A549 (cell line): ENCODE results near the gene PDCD10.

Experiments used
- BHLHE40 ChIP-seq: IDR thresholded peaks from 2 replicates; pipeline ENCODE4 v1.6.1; 2012; ENCODE audit warnings: low read depth, low read length, inconsistent platforms
- CTCF ChIP-seq: fragments of >200 bp; sonication (Bioruptor Twin); formaldehyde crosslinking; IDR thresholded peaks from 3 replicates; pipeline ENCODE4 v1.5.1; 2016
- HDAC2 ChIP-seq: fragments of 200-600 bp; sonication (generic); IDR thresholded peaks from 2 replicates; pipeline ENCODE4 v1.6.1; 2016
- HOXA7 ChIP-seq: fragments of 250-450 bp; sonication (Bioruptor Pico); IDR thresholded peaks from 2 replicates; pipeline ENCODE4 v1.5.0; 2020; ENCODE audit warnings: mild to moderate bottlenecking, moderate library complexity
- PHF8 ChIP-seq: fragments of 200-600 bp; sonication (generic); IDR thresholded peaks from 2 replicates; pipeline ENCODE4 v1.6.1; 2016; ENCODE audit warnings: low read depth, mild to moderate bottlenecking, antibody characterized with exemption, moderate library complexity, borderline replicate concordance
- RAD21 ChIP-seq, 2 experiments: fragments of >200 bp in 1 of 2; sonication (Bioruptor Twin) in 1 of 2; formaldehyde crosslinking in 1 of 2; IDR thresholded peaks in 1 of 2; conservative IDR thresholded peaks in 1 of 2; 2 replicates in 1 of 2; 3 replicates in 1 of 2; pipeline ENCODE4 v1.6.1; 2012 to 2018; ENCODE audit warnings: inconsistent platforms in 1 of 2

- TF ChIP-seq CTCF (no peak), BHLHE40 (no peak), HOXA7 (CRISPR knock-in tag) (no peak), HDAC2 (no peak), PHF8 (no peak), RAD21 (conservative IDR thresholded peaks at IDR 0.05 in 1 of 2, IDR thresholded peaks at IDR 0.05 in 1 of 2) (no peak)
Observed at GRCh38 chr3:167723872-167724271, 10.8 kb downstream of the PDCD10 start.
